GM12872 (cell line): ENCODE measurements around the gene SLC8B1.

Experiments
- CTCF ChIP-seq: IDR thresholded peaks from 3 replicates; pipeline ENCODE4 v1.5.1; 2011; ENCODE audit warnings: low read depth, mild to moderate bottlenecking, low read length, moderate library complexity; ENCODE audit not compliant: insufficient read depth

The SLC8B1 gene

GRCh38 chr12:113271853-113272561 is 62.9 kb downstream of the SLC8B1 start:
- no peak for TF ChIP-seq CTCF

GRCh38 chr12:113271466-113271852 is 63.5 kb downstream of the SLC8B1 start:
- TF ChIP-seq CTCF = no peak

- no peak for TF ChIP-seq CTCF
Measured at GRCh38 chr12:113270709-113271009, 64.2 kb downstream of the SLC8B1 start.

GRCh38 chr12:113269257-113269943 is 65.5 kb downstream of the SLC8B1 start:
- TF ChIP-seq CTCF = no peak

GRCh38 chr12:113268621-113269020 is 66.3 kb downstream of the SLC8B1 start:
- no peak for TF ChIP-seq CTCF

- TF ChIP-seq CTCF = no peak
Measured at GRCh38 chr12:113268136-113268535, 66.8 kb downstream of the SLC8B1 start.

GRCh38 chr12:113267621-113268020 is 67.3 kb downstream of the SLC8B1 start:
- no peak for TF ChIP-seq CTCF
